Cardiac septum (tissue), 1 donor: ENCODE data around the gene BRAF. TPM values are rescaled to one million over a fixed set of nuclear protein-coding genes. Genes with fewer than 3 reads are reported as not detected.
"Not testable (repeated sequence)": the region's sequence is repeated elsewhere in the genome, so short reads cannot be mapped to it uniquely, and the experiment has no call there.

ENCODE experiments used
- DNase-seq: peaks from one replicate; pipeline ENCODE4 v3.0.0-alpha.2; 2020; ENCODE audit warnings: low spot score
- intact Hi-C: fragments of 100-400 bp; cut with DNase I; formaldehyde crosslinking; loops from one replicate; pipeline ENCODE4 v1.14.0; 2022
- total RNA-seq: library from RNA; stranded (reverse); fragmentation: NEBNext Ultra II Directional; extraction: Animal tissue kit (Norgen Biotek cat#: 25700); gene quantifications from one replicate; pipeline ENCODE4 v1.2.1, GENCODE V29; 2021
- donor health status: DM: no; HTN: no; CAD: no.

The BRAF gene
- total RNA-seq, 1 donor from 2014 or later, result 35.0 TPM

GRCh38 chr7:140675726-140676125 lies 249.0 kb downstream of the BRAF start:
- intact Hi-C loops, result loop anchor here (10.0 kb wide), 1 partner anchor 99 kb away; no protein-coding TSS in a partner anchor
- DNase-seq, result no peak

DNA sequence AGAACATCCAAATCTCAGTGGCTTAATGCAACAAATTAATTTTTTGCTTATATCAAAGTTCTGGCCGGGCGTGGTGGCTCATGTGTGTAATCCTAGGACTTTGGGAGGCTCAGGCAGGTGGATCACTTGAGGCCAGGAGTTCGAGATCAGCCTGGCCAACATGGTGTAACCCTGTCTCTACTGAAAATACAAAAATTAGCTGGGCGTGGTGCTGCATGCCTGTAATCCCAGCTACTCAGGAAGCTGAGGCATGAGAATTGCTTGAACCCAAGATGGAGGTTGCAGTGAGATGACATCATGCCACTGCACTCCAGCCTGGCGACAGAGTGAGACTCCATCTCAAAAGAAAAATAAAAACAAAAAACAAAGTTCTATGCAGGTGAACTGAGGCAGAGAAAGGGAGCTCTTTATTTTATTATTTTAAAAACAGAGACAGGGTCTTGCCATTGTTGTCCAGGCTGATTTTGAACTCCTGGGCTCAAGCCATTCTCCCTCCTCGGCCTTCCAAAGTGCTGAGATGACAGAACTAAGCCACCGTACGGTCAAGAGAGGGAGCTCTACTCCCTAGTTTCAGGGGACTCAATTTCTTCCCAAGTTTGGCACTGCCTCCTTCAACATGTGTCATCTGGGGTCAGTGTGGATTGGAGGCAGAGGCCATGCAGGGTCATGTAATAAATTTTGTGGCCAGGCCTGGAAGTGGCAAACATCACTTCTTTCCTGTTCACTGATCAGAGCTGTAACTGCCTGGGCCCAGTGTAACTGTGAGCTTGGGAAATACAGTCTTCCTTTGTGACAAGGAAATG lies 249.6 kb downstream of the BRAF start:
- DNase-seq, result no peak
- intact Hi-C loops, result loop anchor here (1.0 to 10.0 kb wide), 2 partner anchors 22 to 100 kb away; no protein-coding TSS in a partner anchor

DNA sequence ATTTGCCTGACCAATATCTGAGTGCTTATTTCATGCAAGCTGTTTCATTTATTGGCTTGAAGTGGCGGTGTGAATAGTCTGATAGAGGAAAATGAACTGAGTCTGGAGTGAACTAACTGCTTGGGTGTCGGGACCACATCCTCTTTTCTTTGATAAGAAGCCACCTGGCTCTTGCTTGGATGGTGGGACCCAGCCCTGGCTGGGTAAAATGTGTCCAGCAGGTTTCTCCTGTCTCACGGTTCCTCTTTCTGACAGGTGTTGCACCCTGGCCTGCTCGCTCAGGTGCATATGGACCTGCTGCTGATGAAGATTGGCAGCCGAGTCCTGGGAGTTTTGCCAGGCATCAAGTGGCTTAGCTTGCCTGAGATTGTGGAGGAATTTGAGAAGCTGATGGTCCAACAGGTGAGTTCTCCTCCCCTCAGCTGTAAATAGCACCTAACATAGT lies 250.4 kb downstream of the BRAF start:
- DNase-seq, result no peak
- intact Hi-C loops, result loop anchor here (1.0 to 10.0 kb wide), 2 partner anchors 23 to 100 kb away; no protein-coding TSS in a partner anchor

GRCh38 chr7:140673774-140674155 lies 251.0 kb downstream of the BRAF start:
- intact Hi-C loops, result loop anchor here (1.0 to 10.0 kb wide), 2 partner anchors 24 to 101 kb away; no protein-coding TSS in a partner anchor

DNA sequence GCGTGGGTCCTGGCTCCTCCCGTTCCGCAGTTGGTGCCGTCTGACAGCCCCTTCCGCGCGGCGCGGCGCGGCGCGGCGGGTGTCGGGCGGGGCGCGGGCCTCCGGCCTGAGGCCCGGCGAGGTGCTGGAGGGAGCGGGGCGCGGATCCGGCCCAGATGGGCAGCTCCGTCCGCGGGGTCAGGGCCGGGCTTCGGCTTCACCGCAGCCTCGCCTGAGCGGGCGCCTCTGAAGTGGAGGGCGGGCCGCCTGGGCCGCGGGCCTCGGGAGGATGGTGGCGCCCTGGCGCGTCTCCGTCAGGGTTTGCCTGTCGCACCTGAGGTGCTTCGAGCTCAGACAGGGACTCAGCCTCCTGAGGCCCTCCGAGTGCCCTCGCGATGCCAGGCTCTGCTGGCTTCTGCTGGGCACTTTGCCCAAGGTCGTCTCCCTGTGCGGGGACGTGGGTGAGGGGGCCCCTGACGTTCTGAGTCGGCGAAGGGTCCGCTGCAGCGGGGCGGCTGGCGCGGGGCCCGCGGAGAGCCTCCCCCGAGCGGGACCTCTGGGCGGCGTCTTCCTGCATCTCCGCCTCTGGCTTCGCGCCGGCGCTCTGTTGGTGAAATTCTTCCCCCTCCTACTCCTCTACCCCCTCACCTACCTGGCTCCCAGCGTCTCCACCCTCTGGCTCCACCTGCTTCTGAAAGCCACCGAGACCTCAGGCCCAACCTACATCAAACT lies 251.5 kb downstream of the BRAF start:
- no peak for DNase-seq
- intact Hi-C loops, result loop anchor here (10.0 kb wide), 1 partner anchor 102 kb away; no protein-coding TSS in a partner anchor

More at GRCh38 chr7:140673774-140674155, 251.0 kb downstream of the BRAF start:
- no peak for DNase-seq

GRCh38 chr7:140672382-140673062 lies 252.2 kb downstream of the BRAF start, which contains the start of gene ADCK2:
TSS of gene ADCK2 (plus strand) at chr7:140672945. CDS start at chr7:140673331, 386 bp downstream.
- DNase-seq, result peak; percentile 81
- intact Hi-C loops, result loop anchor here (10.0 kb wide), 1 partner anchor 102 kb away; no protein-coding TSS in a partner anchor

GRCh38 chr7:140671966-140672365 lies 252.8 kb downstream of the BRAF start:
- DNase-seq, result no peak
- intact Hi-C loops, result loop anchor here (10.0 kb wide), 1 partner anchor 103 kb away; no protein-coding TSS in a partner anchor

- no peak for DNase-seq
- intact Hi-C loops, result loop anchor here (10.0 kb wide), 1 partner anchor 104 kb away; no protein-coding TSS in a partner anchor
Measured at GRCh38 chr7:140670343-140670935, 254.3 kb downstream of the BRAF start.

DNA sequence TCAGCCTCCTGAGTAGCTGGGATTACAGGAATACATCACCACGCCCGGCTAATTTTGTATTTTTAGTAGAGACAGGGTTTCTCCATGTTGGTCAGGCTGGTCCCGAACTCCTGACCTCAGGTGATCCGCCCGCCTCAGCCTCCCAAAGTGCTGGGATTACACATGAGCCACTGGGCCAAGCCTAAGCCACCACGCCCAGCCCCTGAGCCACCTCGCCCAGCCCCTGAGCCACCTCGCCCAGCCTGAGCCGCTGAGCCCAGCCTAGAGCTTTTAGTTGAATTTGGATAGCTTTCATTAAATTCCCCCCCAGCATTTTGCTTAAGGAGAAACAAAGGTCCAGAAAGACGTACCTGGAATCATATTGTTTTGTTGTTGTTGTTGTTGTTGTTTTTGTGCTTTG lies 254.9 kb downstream of the BRAF start:
- intact Hi-C loops, result loop anchor here (10.0 kb wide), 1 partner anchor 105 kb away; no protein-coding TSS in a partner anchor
- not testable (repeated sequence) for DNase-seq

- intact Hi-C loops, result no loop called here
- DNase-seq, result no peak
Measured at GRCh38 chr7:140669352-140669751, 255.4 kb downstream of the BRAF start.

Other genes with a start within 250 kb of the BRAF start
- gene NDUFB2, start 228.2 kb downstream of the BRAF start, total RNA-seq, result 505 TPM
- 92.4 TPM for gene MRPS33, start 90.0 kb upstream of the BRAF start, total RNA-seq
- gene TMEM178B, start 149.1 kb upstream of the BRAF start, total RNA-seq, result 15.2 TPM